Suprapubic skin (tissue), 4 donors: ENCODE data around the gene RTF2.

Experiments
- EP300 ChIP-seq: sonication (generic); formaldehyde crosslinking; IDR thresholded peaks from one replicate; pipeline ENCODE4 v1.6.1; 2017; ENCODE audit warnings: antibody characterized with exemption
- POLR2A ChIP-seq, 2 donors: fragments of 450-650 bp; IDR thresholded peaks; one replicate each; pipeline ENCODE4 v1.6.1; 2017; ENCODE audit warnings: antibody characterized with exemption in 2 of 2, mild to moderate bottlenecking in 2 of 2, moderate library complexity in 2 of 2
- POLR2AphosphoS5 ChIP-seq, 3 donors: sonication (generic); formaldehyde crosslinking; IDR thresholded peaks; one replicate each; pipeline ENCODE4 v1.6.1; 2017; ENCODE audit warnings: antibody characterized with exemption in 3 of 3
- TF ChIP-seq, protein P1 (sequence below), 2 donors: fragments of 200-600 bp in 1 of 2; fragments of 450-650 bp in 1 of 2; sonication (generic) in 1 of 2; IDR thresholded peaks; one replicate each; pipeline ENCODE4 v1.5.1; 2016 to 2019; ENCODE audit warnings: antibody characterized with exemption in 2 of 2, mild to moderate bottlenecking in 1 of 2, moderate library complexity in 1 of 2

DNA sequence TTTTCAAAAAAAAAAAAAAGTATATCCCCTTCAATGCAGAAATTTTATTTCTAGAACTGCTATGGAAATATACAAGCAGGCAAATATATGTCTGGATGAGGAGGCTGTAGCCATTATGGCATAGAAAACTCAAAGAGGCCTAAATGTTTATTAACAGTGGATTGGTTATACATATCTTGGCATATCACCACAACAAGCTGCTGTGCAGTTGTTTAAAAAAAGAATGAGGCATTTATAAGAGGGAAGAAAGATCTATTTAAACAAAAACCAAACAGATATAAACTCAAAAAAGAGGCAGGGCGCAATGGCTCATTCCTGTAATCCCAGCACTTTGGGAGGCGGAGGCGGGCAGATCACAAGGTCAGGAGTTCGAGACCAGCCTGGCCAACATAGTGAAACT, 30.1 kb upstream of the RTF2 start:
- TF ChIP-seq, protein P1, sequence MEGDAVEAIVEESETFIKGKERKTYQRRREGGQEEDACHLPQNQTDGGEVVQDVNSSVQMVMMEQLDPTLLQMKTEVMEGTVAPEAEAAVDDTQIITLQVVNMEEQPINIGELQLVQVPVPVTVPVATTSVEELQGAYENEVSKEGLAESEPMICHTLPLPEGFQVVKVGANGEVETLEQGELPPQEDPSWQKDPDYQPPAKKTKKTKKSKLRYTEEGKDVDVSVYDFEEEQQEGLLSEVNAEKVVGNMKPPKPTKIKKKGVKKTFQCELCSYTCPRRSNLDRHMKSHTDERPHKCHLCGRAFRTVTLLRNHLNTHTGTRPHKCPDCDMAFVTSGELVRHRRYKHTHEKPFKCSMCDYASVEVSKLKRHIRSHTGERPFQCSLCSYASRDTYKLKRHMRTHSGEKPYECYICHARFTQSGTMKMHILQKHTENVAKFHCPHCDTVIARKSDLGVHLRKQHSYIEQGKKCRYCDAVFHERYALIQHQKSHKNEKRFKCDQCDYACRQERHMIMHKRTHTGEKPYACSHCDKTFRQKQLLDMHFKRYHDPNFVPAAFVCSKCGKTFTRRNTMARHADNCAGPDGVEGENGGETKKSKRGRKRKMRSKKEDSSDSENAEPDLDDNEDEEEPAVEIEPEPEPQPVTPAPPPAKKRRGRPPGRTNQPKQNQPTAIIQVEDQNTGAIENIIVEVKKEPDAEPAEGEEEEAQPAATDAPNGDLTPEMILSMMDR (IDR thresholded peaks at IDR 0.05): no peak
- no peak for TF ChIP-seq POLR2A (IDR thresholded peaks at IDR 0.05)
- no peak for TF ChIP-seq POLR2AphosphoS5 (IDR thresholded peaks at IDR 0.05)
- no peak for TF ChIP-seq EP300
